HTR-8/SVneo (cell line): ENCODE data around the gene TSSC4.
A peak's percentile ranks its signal among the peaks of the same experiment; 100 is the strongest.

Experiments used
- DNase-seq: peaks from one replicate; pipeline ENCODE4 v3.0.0; 2011; ENCODE audit warnings: low spot score, mixed read lengths; ENCODE audit not compliant: insufficient read length
- FAIRE-seq: peaks from 2 replicates; lab custom pipeline; 2011; peaks lifted over from hg19 to GRCh38; lab: Jason Lieb, UNC

The TSSC4 gene

DNA sequence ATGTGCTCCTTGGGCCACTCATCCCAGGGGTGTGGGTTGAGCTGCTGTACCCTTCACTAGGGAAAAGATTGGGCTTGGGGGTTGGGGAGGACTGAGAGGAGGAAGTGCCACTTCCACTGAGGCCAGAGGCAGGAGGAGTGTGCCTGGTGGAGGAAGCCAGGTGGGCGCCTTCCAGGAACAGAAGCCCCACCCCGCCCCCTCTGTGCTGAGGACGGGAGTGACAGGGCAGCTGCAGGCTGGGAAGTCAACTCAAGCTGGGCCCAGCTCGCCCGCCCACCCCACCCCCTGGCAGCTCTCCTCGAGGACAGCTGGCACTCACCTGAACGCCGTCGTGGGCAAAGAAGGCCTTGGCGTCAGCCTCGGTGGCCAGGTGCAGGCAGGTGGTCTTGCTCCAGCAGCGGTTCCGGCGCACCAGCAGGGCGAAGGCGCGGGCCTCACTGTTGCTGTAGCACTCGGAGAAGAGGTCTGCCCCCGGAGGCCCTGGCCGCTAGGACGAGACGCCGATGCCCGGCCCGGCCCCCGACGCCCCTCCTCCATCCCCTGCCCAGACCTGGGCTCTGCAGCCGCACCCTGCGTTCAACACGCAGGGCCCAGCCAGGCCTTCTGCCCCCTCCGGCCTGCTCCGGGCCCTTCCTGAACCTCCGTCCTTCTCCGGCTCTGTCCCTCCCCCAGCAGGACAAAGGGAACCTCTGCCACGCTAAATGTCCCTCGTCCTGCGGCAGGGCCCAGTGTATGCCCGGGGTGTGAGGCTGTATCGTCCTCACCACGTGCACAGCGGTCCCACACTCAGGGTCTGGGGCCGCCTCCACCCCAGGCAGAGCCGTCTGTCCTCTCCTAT is 13.4 kb downstream of the TSSC4 start:
- no peak for FAIRE-seq
- no peak for DNase-seq

DNA sequence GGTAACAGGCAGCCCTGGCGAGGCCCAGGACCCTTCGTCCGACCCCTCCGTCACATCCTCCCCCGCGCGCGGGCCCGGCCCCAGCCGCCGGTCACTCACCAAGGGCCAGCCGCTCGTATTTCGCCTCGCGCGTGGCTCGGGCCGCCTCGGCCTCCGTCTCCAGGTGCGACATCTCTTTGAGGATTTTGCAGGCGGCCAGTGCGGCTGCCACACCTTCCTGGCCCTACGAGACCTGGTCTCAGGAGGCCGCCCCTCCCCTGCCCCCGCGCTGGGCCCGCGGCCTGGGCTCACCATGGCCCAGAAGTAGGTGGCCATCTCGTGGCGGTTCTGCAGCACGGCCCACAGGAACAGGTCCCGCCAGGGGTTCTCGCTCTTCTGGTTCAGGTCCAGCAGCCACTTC is 14.1 kb downstream of the TSSC4 start:
- no peak for FAIRE-seq
- no peak for DNase-seq

DNA sequence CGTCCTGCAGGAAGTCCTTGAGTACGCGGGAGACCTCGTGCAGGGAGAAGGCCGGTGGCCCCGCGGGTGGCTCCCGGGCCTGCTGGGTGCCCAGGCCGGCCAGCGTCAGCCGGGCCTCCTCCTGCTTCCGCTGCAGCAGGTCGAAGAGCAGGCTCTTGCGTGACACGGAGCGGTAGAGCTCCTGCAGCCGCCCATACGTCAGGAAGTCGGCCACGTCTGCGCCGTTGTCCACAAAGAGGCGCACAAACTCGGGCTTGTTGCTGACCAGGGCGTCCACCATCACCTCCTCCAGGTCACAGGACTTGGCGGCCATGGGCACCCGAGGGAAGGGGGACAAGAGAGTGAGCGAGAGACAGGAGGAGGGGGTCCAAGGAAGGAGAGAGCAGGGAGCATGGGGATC is 14.6 kb downstream of the TSSC4 start:
- no peak for FAIRE-seq
- no peak for DNase-seq

DNA sequence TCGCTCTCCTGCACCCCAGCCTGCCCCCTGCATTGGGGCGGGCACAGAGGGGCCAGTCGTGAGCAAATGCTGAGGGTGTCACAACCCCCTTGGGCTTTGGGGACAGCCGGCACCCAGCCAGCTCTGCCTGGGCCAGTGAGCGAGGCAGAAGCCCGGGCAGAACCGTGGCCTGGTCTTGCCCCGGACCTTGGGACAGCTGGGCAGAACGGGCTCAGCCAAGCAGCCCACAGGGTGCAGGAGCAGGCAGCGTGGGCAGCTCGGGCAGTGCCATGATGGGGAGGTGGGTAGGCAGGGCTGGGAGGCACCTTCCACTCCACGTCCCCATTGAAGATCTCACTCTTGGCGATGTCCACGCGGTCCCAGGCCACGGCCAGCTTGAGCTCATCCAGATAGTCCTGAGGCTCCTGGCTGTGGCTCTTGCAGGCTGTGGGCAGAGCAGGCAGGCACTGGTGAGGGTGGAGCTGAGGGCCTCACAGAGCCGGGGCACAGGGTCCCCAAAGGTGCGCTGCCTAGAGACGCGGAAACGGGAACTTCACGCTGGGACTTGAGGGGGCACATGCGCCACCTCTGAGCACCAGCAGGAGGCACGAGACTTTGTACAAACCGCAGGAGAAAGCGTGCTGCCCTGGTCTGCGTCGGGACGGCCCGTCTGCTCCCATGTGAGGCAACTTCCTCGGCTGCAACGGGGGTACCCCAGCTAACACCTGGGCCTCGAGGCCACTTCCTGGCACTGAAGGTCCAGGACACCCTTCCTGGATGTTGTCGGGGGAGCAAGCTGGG is 15.2 kb downstream of the TSSC4 start:
- no peak for FAIRE-seq
- no peak for DNase-seq

DNA sequence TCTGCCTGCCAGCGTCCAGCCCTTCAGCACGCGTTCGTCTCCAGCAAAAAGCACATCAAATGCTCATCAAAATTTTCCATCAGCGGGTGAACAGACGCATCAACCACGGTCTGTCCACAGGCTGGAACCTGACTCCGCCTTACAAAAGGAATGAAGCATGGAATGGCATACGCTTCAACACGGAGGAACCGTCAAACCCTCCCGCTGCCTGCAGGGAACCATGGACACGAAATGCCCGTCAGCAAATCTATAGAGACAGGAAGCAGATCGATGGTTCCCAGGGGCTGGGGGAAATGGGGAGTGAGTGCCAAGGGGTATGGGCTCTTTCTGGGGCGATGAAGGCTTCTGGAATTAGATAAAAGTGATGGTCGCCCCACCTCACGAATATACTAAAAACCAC is 16.2 kb downstream of the TSSC4 start:
- no peak for FAIRE-seq

DNA sequence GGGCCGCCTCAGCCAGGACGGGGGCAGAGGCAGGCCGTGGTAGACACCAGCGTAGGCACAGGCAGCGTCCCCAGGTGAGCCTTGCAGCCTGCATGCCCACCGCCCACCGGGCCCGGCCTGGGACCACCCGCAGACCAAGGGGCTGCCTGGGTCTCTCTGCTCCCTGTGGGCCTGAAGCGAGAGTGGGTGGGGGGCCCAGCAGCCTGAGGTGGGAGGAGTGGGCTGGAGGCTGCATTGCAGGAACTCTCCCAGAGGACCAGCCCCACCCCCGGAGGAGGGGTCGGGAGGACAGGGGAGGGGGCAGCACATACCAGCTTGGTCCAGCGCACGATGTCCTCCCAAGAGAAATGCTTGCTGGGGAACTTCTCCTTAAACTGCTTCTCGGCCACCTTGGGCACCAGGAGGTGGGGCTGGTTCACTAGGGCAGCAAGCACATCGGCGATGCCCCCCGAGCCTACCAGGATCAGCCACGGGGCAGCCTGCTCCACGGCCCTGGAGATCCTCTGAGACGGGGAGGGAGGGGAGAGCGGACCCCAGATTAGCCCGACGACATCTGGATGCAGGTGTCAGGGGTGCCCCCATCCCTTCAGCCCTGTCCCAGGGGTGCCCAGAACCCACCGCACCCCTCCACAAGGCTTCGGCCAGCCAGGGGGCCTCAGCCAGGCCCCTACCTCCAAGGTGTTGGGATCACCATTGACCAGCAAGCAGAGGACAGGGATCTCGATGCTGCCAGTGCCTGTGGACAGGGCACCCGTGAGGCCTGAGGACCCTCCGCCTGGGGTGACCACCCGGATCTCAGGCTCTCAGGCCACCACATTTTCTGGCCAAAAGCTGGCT is 17.5 kb downstream of the TSSC4 start:
- no peak for FAIRE-seq

More for the DNA sequence above, 16.2 kb downstream of the TSSC4 start:
- no peak for DNase-seq

DNA sequence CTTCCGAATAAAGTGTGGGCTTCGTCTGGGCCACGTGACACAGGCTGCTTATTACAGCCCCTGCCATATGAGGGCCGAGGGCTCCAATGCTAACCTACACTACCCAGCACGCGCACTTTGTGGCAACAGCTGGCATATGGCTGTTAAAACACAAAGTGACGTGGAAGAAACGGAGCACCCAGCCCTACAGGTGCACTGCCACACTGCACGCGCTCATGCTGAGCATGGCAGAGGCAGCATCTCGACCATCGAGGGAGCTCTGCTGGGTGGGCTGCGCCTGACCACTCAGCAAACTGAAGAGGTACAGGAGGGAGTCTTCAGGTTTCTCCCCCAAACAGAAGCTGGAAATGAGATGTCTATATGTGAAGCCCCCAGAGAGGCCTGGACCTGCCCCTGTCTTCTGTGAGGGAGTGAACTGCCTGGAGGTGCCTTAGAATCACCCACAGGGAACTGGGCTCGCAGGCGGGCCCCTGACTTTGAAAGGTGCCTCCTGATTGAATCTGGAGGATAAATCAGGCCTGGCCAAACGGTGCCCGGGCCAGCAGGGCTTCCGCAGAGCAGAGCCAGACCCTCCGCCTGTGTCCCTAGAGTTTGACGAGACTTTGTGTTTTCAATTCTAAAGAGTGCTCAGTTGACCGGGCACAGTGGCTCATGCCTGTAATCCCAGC is 18.3 kb downstream of the TSSC4 start:
- FAIRE-seq (no peak), DNase-seq (no peak)

More for the DNA sequence above, 17.5 kb downstream of the TSSC4 start:
- no peak for DNase-seq

DNA sequence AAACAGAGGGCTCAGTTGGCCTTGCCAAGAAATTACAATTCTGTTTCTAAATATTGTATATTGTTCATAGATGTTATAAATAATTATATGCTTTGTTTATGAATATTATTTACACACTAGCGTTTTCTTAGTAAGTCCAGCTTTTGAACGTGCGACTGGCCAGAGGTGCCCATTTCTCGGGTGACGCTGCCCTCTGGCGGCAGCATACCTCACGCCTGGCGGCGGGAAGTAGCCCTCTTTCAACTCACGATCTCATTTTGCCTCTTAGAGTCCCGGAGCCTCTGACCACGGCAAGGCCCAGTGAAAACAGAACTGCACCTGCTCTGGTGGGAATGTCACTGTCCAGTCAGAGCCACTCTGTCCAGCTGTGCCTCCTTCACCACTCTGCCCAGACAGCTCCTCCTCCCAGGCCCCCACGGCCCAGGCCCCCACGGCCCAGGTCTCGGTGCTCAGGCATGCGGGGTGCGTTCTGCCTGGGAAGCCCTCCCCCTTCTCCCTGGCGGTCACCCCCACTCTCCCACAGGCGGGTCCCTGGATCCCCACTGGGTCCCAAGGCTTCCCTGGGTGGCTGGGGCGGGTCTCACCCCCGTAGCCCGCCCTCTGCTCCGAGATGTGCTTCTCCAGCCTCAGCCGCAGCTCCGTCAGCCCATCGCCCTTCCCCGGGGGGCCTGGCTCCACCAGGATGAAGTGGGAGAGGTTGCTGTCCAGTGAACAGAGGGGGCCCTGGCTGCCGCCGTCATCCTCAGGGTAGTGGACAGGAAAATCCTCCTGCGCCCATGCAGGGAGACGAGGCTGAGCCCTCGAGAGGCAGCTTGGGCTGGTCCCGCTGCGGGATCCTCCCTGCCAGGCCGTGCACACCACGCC is 19.3 kb downstream of the TSSC4 start:
- FAIRE-seq = peak; percentile 40
- peak; percentile 79 for DNase-seq

DNA sequence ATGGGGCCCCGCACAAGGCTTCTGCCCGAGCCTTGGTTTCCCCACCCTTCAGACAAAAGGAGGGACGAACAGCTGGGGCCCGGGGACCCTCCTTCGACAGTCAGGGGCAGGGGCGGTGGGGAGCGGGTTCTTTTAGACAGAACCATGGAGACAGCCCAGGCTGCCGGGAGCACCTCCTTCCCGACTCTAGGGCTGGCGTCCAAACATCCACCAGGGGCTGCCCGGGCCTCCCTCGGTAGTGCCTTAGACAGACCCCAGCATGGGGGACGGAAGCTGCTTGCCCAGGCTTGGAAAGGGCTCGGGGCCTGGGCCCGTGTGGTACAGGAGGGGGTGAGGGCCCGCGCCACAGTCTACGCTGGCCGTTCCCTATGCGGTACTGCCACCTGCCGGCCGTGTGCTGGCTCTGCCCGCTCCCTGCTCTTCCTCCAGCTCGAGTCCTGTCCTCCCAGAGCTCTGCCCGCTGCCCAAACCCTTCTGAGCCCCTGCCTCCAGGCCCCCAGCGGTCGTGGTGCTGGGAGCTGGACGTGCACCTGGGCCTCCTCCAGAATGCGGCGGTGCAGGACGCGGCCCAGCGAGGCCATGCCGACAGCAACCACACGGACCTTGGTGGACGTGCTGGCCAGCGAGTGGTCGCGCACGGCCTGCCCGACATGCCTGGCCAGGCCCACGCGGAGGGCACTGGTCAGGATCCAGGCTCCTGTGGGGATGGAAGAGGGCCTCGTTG is 20.1 kb downstream of the TSSC4 start:
- FAIRE-seq (peak; percentile 87), DNase-seq (peak; percentile 90)

DNA sequence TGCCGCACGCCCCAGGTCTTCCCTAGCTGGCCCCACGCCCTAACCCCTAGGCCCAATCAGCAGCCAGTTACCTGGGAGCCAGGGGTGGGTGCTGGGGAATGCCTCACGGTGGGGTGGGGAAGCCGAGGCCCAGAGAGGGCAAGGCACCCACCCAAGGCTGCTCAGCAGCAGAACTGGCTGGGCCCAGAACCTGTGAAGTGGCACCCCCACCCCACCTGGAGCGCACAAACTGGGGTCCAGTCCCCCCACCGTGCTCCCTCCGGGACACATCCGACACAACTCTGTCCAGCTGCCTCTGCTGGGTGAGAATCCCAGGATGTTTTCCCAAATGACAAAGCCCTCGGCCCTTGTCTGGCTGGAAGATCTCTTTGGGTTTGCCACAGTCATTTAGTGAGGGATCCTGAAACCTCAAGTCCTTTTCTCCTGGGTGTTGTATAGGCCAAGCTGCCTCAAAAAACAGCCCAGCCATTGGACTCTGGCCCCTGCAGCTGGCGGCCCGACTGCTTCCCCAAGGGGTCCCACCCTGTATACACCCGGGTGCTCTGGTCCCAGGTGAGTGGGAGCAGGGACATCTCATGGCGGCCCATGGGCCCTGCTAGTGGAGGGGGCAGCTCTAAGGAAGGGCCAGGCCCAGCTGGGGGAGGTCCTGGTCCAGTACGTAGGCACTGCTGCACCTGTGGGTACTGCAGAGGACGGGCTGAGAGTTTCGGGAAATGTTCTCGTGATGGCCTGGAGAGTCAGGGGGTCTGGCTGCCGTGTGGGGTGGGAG is 20.9 kb downstream of the TSSC4 start:
- DNase-seq = no peak
- FAIRE-seq = no peak

DNA sequence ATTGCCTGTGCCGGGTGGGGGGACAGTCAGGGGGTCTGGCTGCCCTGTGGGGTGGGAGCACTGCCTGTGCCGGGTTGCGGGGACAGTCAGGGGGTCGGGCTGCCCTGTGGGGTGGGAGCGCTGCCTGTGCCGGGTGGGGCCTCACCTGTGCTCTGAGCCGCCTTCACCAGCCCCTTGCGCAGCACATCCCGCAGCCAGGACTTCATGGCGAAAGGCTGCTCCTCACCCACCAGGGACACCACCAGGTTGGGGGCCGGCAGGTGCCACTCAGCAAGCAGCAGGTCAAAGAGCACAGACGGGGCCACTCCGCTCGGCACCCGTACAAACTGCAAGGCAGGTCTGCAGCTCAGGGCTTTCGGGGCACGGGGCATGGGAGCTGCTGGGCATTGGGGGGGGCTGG is 21.4 kb downstream of the TSSC4 start:
- FAIRE-seq (no peak), DNase-seq (no peak)

DNA sequence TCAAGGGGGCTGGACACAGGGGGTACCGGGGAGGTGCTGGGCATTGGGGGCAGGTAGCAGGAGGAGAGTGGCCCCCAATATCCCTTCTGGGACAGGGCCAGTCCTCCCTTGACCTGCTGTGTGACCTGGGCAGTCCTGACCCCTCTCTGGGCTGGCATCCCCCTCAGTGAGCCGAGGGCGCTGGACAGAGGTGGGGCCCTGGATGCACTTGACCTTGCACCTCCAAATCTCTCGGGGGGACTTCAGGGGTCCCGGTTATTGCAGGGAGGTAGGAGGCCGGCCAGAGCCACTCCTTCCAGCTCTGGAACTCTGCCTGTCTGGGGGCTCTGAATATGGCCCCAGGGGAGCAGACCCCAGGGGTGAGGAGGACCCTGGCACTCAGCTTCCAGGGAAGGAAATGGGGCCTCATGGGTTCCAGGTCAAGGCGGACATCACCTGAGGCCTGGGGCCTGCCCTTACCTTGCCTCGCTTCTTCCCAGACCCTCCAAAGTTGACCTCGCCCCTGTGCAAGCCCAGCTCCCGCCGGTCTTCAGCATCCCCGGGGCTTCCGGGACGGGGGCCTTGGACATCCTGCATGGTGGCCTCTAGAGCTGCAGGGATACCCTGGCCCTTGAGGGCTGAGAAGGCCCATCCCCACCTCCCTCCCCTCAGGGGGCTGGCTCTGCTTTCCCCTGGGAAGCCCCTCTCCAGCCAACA is 22.1 kb downstream of the TSSC4 start:
- FAIRE-seq (no peak), DNase-seq (no peak)

DNA sequence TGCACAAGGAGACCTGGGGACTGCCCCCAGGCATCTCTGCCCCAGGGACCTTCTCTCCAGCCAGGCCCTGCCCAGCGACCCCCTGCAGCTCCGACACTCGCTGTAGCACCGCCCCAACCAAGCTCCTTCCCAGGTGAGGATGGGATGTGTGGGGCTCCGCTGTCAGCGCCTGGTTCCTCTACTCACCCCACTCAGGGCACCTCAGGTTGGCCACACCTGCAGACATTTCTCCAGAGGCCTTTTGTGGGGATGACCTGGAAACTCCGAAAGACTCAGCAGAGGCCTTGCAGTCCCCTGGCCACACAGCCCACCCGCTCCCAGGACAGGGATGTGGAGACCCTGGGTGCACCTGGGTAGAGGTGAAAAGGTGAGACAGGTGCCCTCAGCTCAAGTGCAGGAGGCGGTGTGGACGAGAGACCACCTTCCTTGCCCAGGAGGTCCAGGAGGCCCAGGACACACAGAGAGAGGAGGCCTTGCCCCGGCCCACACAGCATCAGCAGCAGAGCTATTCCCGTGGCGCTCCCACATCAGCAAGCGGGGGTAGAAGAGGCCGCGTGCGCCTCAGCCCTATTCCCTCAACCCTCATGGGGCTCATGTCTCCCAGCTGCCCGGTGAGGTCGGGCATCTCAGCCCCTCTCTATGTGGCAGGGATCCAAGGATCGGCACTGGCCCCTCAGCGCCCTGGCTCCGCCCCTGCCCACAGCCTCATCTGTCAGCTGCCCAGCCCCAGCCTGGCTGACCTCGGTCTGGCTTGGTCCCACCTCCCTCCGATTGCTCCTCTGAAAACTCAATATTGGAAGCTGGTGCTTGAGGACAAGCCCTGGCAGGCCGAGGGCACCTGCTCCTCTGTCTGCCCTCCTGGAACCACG is 22.8 kb downstream of the TSSC4 start:
- FAIRE-seq (no peak), DNase-seq (no peak)

DNA sequence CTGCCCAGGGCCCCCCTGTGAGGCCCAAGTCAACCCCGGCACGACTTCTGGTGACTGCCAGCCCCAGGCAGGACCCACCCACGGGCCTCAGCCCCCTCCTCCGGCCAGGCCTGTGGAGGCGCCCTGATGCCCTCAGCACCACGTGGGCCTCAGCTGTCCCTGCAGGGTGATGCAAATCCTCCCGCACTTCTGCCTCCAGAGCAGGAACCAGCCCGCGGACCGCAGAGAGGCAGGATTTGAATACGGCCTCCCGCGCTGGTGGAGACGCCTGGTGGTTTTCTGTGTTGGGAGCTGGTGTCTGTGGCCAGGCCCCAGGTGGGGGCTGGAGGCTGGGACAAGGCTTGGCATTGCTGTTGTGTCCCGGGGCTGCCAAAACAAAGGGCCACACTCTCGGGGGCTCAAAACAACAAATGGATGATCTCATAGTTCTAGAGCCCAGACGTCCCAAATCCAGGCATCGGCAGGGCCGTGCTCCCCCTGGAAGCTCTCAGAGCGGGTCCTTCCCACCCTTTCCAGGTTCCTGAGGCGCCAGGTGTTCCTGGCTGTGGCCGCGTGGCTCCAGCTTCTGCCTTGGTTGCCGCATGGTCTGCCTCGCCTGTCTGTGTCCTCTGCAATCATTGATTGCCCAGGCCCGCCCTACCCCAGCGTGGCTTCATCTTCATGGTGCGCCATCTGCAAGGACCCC is 24.4 kb downstream of the TSSC4 start:
- no peak for FAIRE-seq
- no peak for DNase-seq

DNA sequence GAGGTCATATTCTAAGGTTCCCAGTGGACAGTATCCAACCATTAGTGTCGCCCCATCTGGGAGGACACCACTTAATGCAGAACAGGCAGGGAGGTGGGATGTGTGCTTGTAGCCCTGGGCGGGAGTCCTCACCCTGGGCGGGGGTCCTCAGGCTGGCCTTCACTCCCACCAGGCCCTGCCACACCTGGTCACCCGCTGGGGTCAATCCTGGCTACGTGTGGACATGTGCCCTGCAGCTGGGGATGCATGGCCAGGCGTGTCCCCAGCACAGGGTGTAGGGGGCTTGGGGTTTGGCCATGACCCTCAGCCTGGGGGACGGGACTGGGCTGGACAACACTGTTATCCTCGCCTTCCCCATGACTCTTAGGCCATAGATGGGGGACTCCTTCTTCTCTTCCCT is 25.0 kb downstream of the TSSC4 start:
- DNase-seq (no peak), FAIRE-seq (no peak)

DNA sequence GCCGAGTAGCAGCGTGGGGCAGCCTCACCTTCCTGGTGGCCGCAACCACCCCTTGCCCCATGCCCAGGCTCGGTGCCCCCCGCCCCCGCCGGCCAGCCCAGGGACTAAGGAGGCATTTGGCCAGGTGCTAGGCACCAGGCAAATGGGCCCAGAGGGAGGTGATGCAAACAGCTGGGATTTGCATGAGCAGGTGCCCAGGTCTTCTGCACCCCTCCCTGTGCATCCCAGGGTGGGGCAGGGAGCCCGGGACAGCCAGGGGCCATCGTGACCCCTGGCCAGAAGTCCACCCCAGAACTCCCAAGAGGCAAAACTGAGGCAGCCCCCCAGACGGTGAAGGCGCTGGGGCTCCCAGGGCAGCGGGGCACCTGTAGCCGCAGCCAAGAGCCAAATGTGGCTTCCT is 25.7 kb downstream of the TSSC4 start:
- DNase-seq = no peak
- FAIRE-seq = no peak
